Panc1 (cell line): Measurements from ENCODE around the gene KIF21A. TPM values are rescaled to one million over a fixed set of nuclear protein-coding genes. Genes with fewer than 3 reads are reported as not detected.

Experiments
- ATAC-seq: fragments of 200-7000 bp; cut with Tn5 transposase; 2 replicates; pipeline ENCODE4 v1.9.1; 2020; ENCODE audit warnings: mild to moderate bottlenecking, moderate library complexity
- BruUV-seq: library from RNA; stranded (reverse); fragments of 400-500 nt; replicated peaks from 2 replicates; lab custom pipeline; 2021; lab: Mats Ljungman, UMichigan
- CTCF ChIA-PET: fragments of 300-600 bp; sonication (Branson Sonifier 250); formaldehyde crosslinking; loops from one replicate; lab custom pipeline; 2022; ENCODE audit warnings: antibody characterized with exemption; lab: Charles Lee
- POLR2A ChIA-PET: fragments of 300-600 bp; sonication (Branson Sonifier 250); formaldehyde crosslinking; loops from one replicate; lab custom pipeline; 2022; ENCODE audit warnings: antibody characterized with exemption; lab: Charles Lee
- DNase-seq: peaks from one replicate; pipeline ENCODE4 v3.0.0-alpha.2; 2010; ENCODE audit warnings: low read depth, low spot score
- H3K27ac ChIP-seq: 2 replicates; pipeline ENCODE4 v1.5.1; 2011; ENCODE audit warnings: mild to moderate bottlenecking, low read length, inconsistent platforms
- H3K27me3 ChIP-seq: fragments of 200-500 bp; sonication (Bioruptor generic); 2 replicates; pipeline ENCODE4 v1.6.0; 2014; ENCODE audit warnings: low read length, inconsistent platforms; ENCODE audit not compliant: control insufficient read depth, insufficient read depth
- H3K36me3 ChIP-seq: fragments of 200-500 bp; sonication (Bioruptor generic); 2 replicates; pipeline ENCODE4 v1.5.1; 2014; ENCODE audit warnings: inconsistent platforms, mild to moderate bottlenecking, low read length, moderate library complexity; ENCODE audit not compliant: control insufficient read depth, insufficient read depth
- H3K4me1 ChIP-seq: 2 replicates; pipeline ENCODE4 v1.5.1; 2011; ENCODE audit warnings: inconsistent platforms, mild to moderate bottlenecking, low read length, moderate library complexity; ENCODE audit not compliant: control insufficient read depth, insufficient read depth
- H3K4me3 ChIP-seq, 2 experiments: 2 replicates each; pipeline ENCODE4 v1.5.1; 2011 to 2012; ENCODE audit warnings: low read depth in 2 of 2, low read length in 2 of 2, mild to moderate bottlenecking in 2 of 2, inconsistent platforms in 1 of 2, moderate library complexity in 1 of 2
- H3K9me3 ChIP-seq: fragments of 200-500 bp; sonication (Bioruptor generic); 2 replicates; pipeline ENCODE4 v1.5.1; 2014; ENCODE audit warnings: low read depth, mild to moderate bottlenecking, inconsistent platforms, low read length, moderate library complexity; ENCODE audit not compliant: control insufficient read depth, insufficient read depth
- CTCF ChIP-seq: fragments of 450-650 bp; IDR thresholded peaks from 2 replicates; pipeline ENCODE4 v1.5.1; 2017; ENCODE audit warnings: mild to moderate bottlenecking
- POLR2AphosphoS5 ChIP-seq: IDR thresholded peaks from 2 replicates; pipeline ENCODE4 v1.6.1; 2012; ENCODE audit warnings: mild to moderate bottlenecking, low read depth, low read length, moderate library complexity
- REST ChIP-seq, 2 experiments: IDR thresholded peaks; 2 replicates each; pipeline ENCODE4 v1.6.1; 2011 to 2012; ENCODE audit warnings: low read depth in 2 of 2, control low read depth in 1 of 2, low read length in 1 of 2, mild to moderate bottlenecking in 1 of 2, moderate library complexity in 1 of 2; ENCODE audit not compliant: insufficient read depth in 1 of 2
- SIN3A ChIP-seq: IDR thresholded peaks from 2 replicates; pipeline ENCODE4 v1.6.1; 2012; ENCODE audit warnings: low read depth, mild to moderate bottlenecking, low read length, moderate library complexity, borderline replicate concordance; ENCODE audit not compliant: insufficient read depth
- TCF7L2 ChIP-seq: IDR thresholded peaks from 2 replicates; pipeline ENCODE4 v1.6.1; 2011; ENCODE audit warnings: mild to moderate bottlenecking, low read depth, low read length, inconsistent platforms
- in situ Hi-C: cut with HindIII; loops from 2 replicates; pipeline ENCODE4 v1.10.0; 2016; ENCODE audit warnings: low sequenced_read_pairs, low pct_unique_long_range_greater_than_20kb
- intact Hi-C: fragments of 100-400 bp; cut with micrococcal nuclease; formaldehyde crosslinking; loops from one replicate; pipeline ENCODE4 v1.10.0; 2022; ENCODE audit not compliant: unreplicated experiment
- total RNA-seq: library from RNA; stranded (reverse); gene quantifications from one replicate; pipeline ENCODE4 v1.2.1, GENCODE V29; 2021; ENCODE audit not compliant: unreplicated experiment

Gene KIF21A
- total RNA-seq, 1 experiment from 2014 or later, result 25.6 TPM

GRCh38 chr12:39378341-39378740, 64.6 kb downstream of the KIF21A start:
- Histone ChIP-seq H3K36me3 (no peaks in the 10 kb centered on the region), H3K4me3 (no peak overlapping the region), H3K27ac (no peak overlapping the region), H3K27me3 (no peaks in the 10 kb centered on the region), H3K4me1 (no peaks in the 10 kb centered on the region), H3K9me3 (no peaks in the 10 kb centered on the region)
- BruUV-seq, result no TSS peak
- ATAC-seq (no peak), DNase-seq (no peak)
- CTCF ChIA-PET, result no interaction called here
- TF ChIP-seq REST (IDR thresholded peaks at IDR 0.05; ENCODE audit: insufficient read depth in 1 of 2, low read depth in 2 of 2, low read length in 1 of 2) (no peak), CTCF (no peak; the same call in 1 of the 2 replicates), SIN3A (no peak), POLR2AphosphoS5 (no peak), TCF7L2 (no peak)
- POLR2A ChIA-PET, result no interaction called here
- intact Hi-C loops, result no loop called here
- in situ Hi-C loops, result no loop called here

GRCh38 chr12:39375206-39375808, 67.6 kb downstream of the KIF21A start:
- intact Hi-C loops (no loop called here), in situ Hi-C loops (no loop called here)
- no peak overlapping the region for H3K4me3 ChIP-seq
- POLR2A ChIA-PET, result no interaction called here
- H3K27me3 ChIP-seq, result no peaks in the 10 kb centered on the region
- ATAC-seq, result no peak
- no TSS peak for BruUV-seq
- H3K27ac ChIP-seq, result no peak overlapping the region
- H3K4me1 ChIP-seq, result no peaks in the 10 kb centered on the region
- H3K9me3 ChIP-seq, result no peaks in the 10 kb centered on the region
- CTCF ChIA-PET, result interaction anchor here (1.1 kb wide), 1 partner anchor 57 kb away, joined by 3 read pairs; no protein-coding TSS in a partner anchor
- H3K36me3 ChIP-seq, result no peaks in the 10 kb centered on the region
- no peak for DNase-seq
- TF ChIP-seq REST (IDR thresholded peaks at IDR 0.05; ENCODE audit: insufficient read depth in 1 of 2, low read depth in 2 of 2, low read length in 1 of 2), result no peak
- peak; percentile 33 for TF ChIP-seq CTCF
